Loucy (cell line): Measurements from ENCODE around the gene RPS27L.

Experiments
- CTCF ChIP-seq: fragments of 200-600 bp; sonication (generic); conservative IDR thresholded peaks from 2 replicates; pipeline ENCODE4 v1.5.1; 2014; ENCODE audit warnings: mild to moderate bottlenecking, antibody characterized with exemption, low read length
- EZH2phosphoT487 ChIP-seq: fragments of 200-600 bp; IDR thresholded peaks from 2 replicates; pipeline ENCODE4 v1.6.1; 2018; ENCODE audit warnings: antibody characterized with exemption, mild to moderate bottlenecking, moderate library complexity, borderline replicate concordance

DNA sequence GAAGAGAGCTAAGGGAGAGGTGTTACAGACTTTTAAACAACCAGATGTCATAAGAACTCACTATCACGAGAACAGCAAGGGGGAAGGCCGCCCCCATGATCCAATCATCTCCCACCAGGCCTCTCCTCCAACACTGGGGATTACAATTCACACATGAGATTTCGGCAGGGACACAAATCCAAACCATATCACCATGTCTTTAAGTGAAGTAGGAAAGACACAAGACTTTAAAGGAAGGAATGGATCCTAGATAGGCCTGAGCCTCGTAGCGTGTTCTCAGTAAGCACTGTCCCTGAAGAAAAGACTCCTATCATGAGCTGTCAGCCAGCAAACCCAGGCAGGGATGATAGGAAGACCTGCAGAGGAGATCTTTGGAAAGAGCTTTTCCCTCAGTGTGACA lies 15.1 kb upstream of the RPS27L start:
- TF ChIP-seq CTCF (no peak), EZH2phosphoT487 (no peak)
